Lower leg skin (tissue), 3 donors: ENCODE measurements around the gene BEST2.

Experiments
- CTCF ChIP-seq, 3 donors: fragments of 450-650 bp; IDR thresholded peaks; one replicate each; pipeline ENCODE4 v1.5.1; 2016; ENCODE audit warnings: antibody characterized with exemption in 3 of 3, mild to moderate bottlenecking in 3 of 3, moderate library complexity in 2 of 3
- POLR2A ChIP-seq, 2 donors: fragments of 450-650 bp; IDR thresholded peaks; one replicate each; pipeline ENCODE4 v1.6.1; 2016 to 2017; ENCODE audit warnings: antibody characterized with exemption in 2 of 2, mild to moderate bottlenecking in 1 of 2, moderate library complexity in 1 of 2

GRCh38 chr19:12794196-12794941 is 42.8 kb downstream of the BEST2 start:
- TF ChIP-seq CTCF (IDR thresholded peaks at IDR 0.05) (no peak), POLR2A (IDR thresholded peaks at IDR 0.05) (no peak)
